ENCODE data around the gene SMIM35. TPM values are rescaled to one million over a fixed set of nuclear protein-coding genes. Genes with fewer than 3 reads are reported as not detected.
A peak's percentile ranks its signal among the peaks of the same experiment; 100 is the strongest.

SMIM35 gene
- total RNA-seq, 4 donors from 2014 or later, result not detected

GRCh38 chr11:118016104-118016503 is 70.7 kb downstream of the SMIM35 start:
- H3K27ac ChIP-seq, result no peak overlapping the region
- H3K9me3 ChIP-seq, result peaks cover 3 to 5% of the 10 kb centered on the region in 2 donors
- 69% methylated on average over 4 of the region's 4 CpGs; no CpG with 5 or more reads in 1 of the 2 donors for WGBS, 2 donors (ENCODE audit: low coverage in 1 of 2)
- intact Hi-C loops (cut with DNase I; ENCODE audit: low total_unique reads) (no loop called here), in situ Hi-C loops (cut with MboI; ENCODE audit: low pct_ligation_motif_present in 1 of 4, low pct_unique_long_range_greater_than_20kb in 1 of 4, low sequenced_read_pairs in 3 of 4) (no loop called here)
- H3K4me3 ChIP-seq, result no peak overlapping the region
- DNase-seq, result no peak
- H3K27me3 ChIP-seq, result peaks cover 14% of the 10 kb centered on the region
- no peak for TF ChIP-seq EP300 (IDR thresholded peaks at IDR 0.05; ENCODE audit: low read depth)
- TF ChIP-seq CTCF (IDR thresholded peaks at IDR 0.05), result no peak
- TF ChIP-seq POLR2A (IDR thresholded peaks at IDR 0.05), result no peak
- no peak for TF ChIP-seq POLR2AphosphoS5 (IDR thresholded peaks at IDR 0.05)
- H3K4me1 ChIP-seq, result peaks cover 0 to 12% (median 0%) of the 10 kb centered on the region in 4 donors
- no peaks in the 10 kb centered on the region for H3K36me3 ChIP-seq

GRCh38 chr11:118015385-118015841 is 71.3 kb downstream of the SMIM35 start:
- intact Hi-C loops (cut with DNase I; ENCODE audit: low total_unique reads) (no loop called here), in situ Hi-C loops (cut with MboI; ENCODE audit: low pct_ligation_motif_present in 1 of 4, low pct_unique_long_range_greater_than_20kb in 1 of 4, low sequenced_read_pairs in 3 of 4) (no loop called here)
- WGBS, 2 donors (ENCODE audit: low coverage in 1 of 2), result 60% methylated on average over 8 of the region's 11 CpGs; no CpG with 5 or more reads in 1 of the 2 donors
- no peak for TF ChIP-seq POLR2AphosphoS5 (IDR thresholded peaks at IDR 0.05)
- TF ChIP-seq EP300 (IDR thresholded peaks at IDR 0.05; ENCODE audit: low read depth), result no peak
- no peak for TF ChIP-seq POLR2A (IDR thresholded peaks at IDR 0.05)
- no peak for TF ChIP-seq CTCF (IDR thresholded peaks at IDR 0.05)
- Histone ChIP-seq H3K4me1 (peaks cover 0 to 13% (median 0%) of the 10 kb centered on the region in 4 donors), H3K9me3 (no peaks in the 10 kb centered on the region), H3K4me3 (no peak overlapping the region), H3K36me3 (no peaks in the 10 kb centered on the region), H3K27ac (no peak overlapping the region), H3K27me3 (peaks cover 14% of the 10 kb centered on the region)
- DNase-seq, result no peak

- no peak for DNase-seq
- intact Hi-C loops (cut with DNase I; ENCODE audit: low total_unique reads), result no loop called here
- H3K27me3 ChIP-seq, result peaks cover 8% of the 10 kb centered on the region
- no peaks in the 10 kb centered on the region for H3K9me3 ChIP-seq
- TF ChIP-seq POLR2AphosphoS5 (IDR thresholded peaks at IDR 0.05), result no peak
- no peak for TF ChIP-seq EP300 (IDR thresholded peaks at IDR 0.05; ENCODE audit: low read depth)
- H3K36me3 ChIP-seq, result no peaks in the 10 kb centered on the region
- in situ Hi-C loops (cut with MboI; ENCODE audit: low pct_ligation_motif_present in 1 of 4, low pct_unique_long_range_greater_than_20kb in 1 of 4, low sequenced_read_pairs in 3 of 4), result no loop called here
- no peak overlapping the region for H3K27ac ChIP-seq
- no peak overlapping the region for H3K4me3 ChIP-seq
- H3K4me1 ChIP-seq, result peaks cover 0 to 16% (median 0%) of the 10 kb centered on the region in 4 donors
- WGBS, 2 donors (ENCODE audit: low coverage in 1 of 2), result 92 to 100% methylated on average over 1 to 3 of the region's 3 CpGs
These were observed 72.7 kb downstream of the SMIM35 start for GRCh38 chr11:118014022-118014421.

- WGBS, 2 donors (ENCODE audit: low coverage in 1 of 2), result 46 to 50% methylated on average over 2 to 7 of the region's 7 CpGs
- TF ChIP-seq CTCF (IDR thresholded peaks at IDR 0.05), result no peak
- TF ChIP-seq EP300 (IDR thresholded peaks at IDR 0.05; ENCODE audit: low read depth), result no peak
- no peak for TF ChIP-seq POLR2A (IDR thresholded peaks at IDR 0.05)
- no peak for TF ChIP-seq POLR2AphosphoS5 (IDR thresholded peaks at IDR 0.05)
- H3K4me1 ChIP-seq, result peaks cover 0 to 26% (median 0%) of the 10 kb centered on the region in 4 donors
- peak overlapping the region; percentile 43 to 81 (median 69) for H3K27ac ChIP-seq
- intact Hi-C loops (cut with DNase I; ENCODE audit: low total_unique reads) (no loop called here), in situ Hi-C loops (cut with MboI; ENCODE audit: low pct_ligation_motif_present in 1 of 4, low pct_unique_long_range_greater_than_20kb in 1 of 4, low sequenced_read_pairs in 3 of 4) (no loop called here)
- no peak overlapping the region for H3K4me3 ChIP-seq
- no peaks in the 10 kb centered on the region for H3K9me3 ChIP-seq
- DNase-seq, result peak; percentile 47
- peaks cover 2% of the 10 kb centered on the region for H3K27me3 ChIP-seq
- H3K36me3 ChIP-seq, result no peaks in the 10 kb centered on the region
These were observed 74.6 kb downstream of the SMIM35 start for GRCh38 chr11:118012083-118012669.

Data from transverse colon (tissue), 4 donors.